ENCODE measurements around the gene SDCCAG8.

GRCh38 chr1:243465081-243465480 is 209.2 kb downstream of the SDCCAG8 start:
- no peak for TF ChIP-seq CTCF (IDR thresholded peaks at IDR 0.05)
- no peak for TF ChIP-seq ESRRA (IDR thresholded peaks at IDR 0.05; ENCODE audit: borderline replicate concordance, low read length)
- TF ChIP-seq NPAS2 (CRISPR knock-in tag; IDR thresholded peaks at IDR 0.05; ENCODE audit: borderline replicate concordance): no peak
- no peak for TF ChIP-seq EP300 (IDR thresholded peaks at IDR 0.05)
- no peak for TF ChIP-seq MAX (IDR thresholded peaks at IDR 0.05)
- TF ChIP-seq HOXA7 (CRISPR knock-in tag; IDR thresholded peaks at IDR 0.05): no peak
- no peak for TF ChIP-seq NR3C1 (IDR thresholded peaks at IDR 0.05)
- TF ChIP-seq BCL3 (IDR thresholded peaks at IDR 0.05): no peak
- no peak for TF ChIP-seq POLR2A (IDR thresholded peaks at IDR 0.05; ENCODE audit: low read length)

Data from A549 (cell line).